GM18508 (cell line): ENCODE results near the gene TERT.

Experiments
- ATAC-seq: cut with Tn5 transposase; IDR thresholded peaks from one replicate; pipeline ENCODE4 v1.9.1; 2021; ENCODE audit warnings: moderate number of reproducible peaks; ENCODE audit not compliant: insufficient read depth, unreplicated experiment

TERT gene

DNA sequence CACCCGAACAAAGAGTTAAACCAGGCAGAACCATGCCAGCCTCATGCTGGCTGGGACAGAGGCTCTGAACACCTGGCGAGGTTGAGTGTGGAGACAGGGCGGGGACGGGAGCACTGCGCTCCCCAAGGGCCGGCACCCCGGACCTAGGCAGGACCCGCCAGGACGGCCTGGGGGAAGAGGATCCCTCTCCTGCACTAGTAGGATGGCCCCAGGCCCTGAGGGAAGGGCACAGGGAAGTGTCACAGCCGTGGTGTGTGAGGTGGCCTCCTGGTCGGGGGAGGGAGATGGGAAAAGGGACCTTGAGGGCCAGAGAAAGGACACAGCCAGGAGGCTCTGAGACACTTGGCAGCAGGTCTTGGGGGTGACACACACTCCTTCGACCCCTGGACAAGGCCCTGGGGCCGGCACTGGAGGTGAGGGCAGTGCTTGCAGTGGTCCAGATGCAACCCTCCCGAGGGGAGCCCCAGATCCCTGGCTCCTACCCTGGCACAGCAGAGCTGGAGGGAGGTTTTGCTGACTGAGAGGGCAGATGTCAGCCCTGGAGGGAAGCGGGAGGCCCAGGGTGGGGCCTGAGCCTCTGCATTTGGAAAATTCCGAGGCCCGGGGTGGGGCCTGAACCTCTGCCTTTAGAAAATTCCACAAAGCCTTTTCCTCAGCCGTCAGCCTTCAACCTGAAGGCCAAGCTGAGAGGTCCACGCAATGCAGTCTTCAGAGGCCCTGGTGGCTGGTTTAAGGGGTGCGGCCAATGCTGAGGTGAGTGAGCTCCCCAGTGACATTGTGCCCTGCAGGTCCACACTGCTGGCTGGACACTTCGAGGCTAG is 24.8 kb upstream of the TERT start:
- no peak for ATAC-seq

DNA sequence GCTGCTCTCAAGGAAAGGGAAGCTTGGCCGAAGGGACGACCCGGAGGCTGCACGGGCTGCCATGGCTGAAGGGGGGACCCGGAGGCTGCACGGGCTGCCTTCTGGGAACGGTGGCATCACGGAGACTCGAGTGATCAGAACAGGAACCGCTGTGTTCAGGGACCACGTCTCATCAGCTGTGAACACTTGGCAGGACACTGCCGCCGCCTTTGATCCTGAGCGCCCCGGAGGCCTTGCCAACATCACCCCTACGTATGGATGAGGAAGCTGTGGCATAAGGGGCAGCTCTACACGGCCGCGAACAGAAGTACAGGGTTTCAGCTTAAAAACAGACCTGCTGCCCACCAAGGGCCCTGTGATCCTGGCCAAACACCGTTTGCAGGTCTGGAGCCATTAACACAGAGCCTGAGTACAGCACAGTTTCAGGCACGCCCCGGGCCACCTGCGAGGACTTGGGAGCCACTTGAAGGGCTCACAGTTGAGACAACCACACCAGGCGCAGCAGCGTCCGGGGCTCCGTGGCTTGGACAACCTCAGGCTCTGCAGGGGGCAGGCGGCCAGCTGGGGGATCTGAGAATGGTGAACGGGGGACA is 23.9 kb upstream of the TERT start:
- no peak for ATAC-seq

DNA sequence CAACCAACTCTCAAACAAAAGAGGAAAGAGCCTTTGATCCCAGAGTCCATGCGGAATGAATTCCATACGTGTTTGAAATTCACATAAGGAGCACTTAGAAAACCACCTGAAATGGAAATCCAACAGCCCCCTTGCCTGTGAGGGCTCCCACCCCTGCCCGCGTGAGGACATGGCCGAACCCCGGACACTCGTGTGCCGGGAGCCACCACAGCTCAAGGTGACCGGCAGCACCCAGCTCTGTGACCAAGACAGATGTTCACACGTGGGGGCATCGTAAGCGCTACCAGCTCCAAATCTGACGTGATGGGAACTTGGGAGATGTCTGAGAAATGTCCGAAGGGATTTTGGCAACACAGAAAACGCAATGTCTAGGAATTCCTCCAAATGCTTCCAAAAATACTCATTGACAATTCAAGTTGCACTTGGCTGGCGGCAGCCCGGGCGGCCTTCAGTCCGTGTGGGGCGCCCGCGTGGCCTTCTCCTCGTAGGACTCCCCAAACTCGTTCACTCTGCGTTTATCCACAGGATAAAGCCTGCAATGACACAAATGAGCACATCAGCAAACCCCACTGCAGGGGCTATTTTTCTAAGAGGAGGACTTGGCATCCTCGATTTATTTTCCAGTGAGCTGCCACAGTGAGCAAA is 23.2 kb upstream of the TERT start:
- no peak for ATAC-seq

DNA sequence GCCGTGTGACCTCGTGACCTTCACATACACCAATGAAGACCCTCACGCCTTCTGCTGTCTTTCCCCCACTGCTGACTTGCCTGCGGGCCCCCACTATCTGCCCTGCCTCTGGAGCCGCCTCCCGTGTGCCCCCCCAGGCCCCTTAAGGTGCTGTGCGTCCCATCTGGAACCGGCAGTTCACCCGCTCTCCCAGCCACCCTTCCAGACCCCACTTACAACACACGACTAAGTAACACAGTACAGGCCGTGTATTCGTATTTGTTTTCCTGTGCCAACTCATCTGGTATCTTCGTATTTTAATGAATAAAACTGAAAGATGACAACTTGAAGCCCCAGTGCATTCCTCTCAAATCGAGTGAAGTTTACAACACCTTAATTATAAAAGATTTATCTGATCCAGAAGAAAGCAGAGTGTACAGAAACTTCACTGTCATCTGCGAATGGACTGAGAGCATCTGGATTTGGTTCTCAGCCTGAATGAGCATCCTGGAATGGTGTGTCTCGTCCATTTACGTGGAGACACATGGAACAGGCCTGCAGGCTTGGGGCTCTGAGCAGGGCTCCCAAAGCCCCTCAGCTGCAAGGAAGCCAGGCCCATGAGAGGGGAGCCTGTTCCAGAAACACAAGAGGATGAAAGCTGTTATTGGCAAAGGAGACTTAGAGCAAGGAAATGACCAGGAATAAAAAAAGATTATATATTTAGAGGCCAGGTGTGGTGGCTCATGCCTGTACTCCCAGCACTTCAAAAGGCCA is 21.9 kb upstream of the TERT start:
- ATAC-seq: no peak

DNA sequence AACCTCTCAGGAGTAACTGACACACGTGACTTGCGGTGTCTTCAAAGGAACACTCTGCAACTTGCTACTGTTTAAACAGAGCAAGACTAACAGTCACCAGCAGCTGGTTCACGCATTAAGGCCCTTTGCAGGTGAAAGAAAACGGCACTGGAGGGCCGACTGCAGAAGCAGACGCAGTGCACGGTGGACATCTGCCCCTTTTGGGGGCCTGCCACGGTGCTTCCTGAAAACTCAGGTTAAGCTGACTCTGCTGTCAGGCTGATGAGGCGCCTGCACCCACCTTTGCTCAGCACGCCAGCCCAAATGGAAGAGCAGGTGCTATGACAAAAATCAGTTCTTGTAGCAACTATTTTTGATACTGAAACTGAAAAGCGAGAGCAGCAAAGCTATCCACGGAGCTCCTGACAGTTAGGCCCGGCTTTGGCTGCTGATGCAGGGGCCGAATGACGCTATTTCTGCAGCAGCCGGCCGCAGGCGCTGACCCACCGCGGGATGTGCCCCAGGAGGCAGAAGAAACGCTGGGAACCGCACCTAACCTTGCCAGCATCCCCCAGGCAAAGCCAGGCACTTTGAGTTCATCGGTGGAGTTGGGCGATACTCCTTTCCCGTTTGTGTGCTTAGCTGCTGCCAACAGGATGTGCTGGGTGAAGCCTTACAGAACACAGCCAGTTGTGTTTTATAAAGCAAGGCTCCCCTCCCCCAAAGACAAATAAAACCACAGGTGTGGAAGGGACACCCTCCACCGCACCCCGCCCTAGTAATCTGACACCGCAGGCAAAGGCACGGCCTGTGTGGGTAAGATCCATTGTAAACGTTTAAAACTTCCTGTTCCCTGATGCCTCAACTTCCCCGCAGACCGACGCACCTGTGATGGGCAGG is 21.1 kb upstream of the TERT start:
- peak; percentile 44 for ATAC-seq

DNA sequence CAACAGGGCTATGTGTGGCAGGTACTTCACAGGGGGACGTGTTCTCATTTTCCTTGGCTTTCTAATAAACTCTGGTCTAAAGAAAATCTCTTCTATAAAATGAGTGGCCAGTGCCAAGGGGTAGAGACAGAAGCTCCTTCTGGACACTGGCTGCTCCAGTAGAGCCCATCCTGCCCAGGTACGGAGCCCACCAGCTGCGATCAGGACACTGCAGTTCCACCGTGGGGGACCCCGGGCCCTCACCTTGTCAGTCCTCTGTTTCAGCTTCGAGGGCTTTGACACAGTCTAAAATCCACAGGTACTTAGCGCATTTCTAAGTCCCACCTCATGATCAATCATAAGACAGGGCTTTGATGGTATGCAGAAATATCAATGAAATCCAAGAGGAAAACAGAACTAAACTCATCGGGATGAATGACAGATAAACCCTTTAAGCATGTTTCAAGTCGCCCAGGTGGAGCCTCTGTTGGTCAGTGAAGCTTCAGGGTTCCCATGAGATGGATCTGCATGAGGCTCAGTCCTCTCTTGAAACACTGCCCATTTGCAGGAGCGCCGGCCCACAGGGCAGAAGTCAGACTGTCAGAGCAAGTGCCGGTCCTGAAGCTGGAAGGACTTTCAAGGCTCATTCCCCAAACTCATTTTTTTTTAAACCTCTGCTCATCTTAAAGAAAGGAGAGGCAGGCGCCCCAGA is 20.3 kb upstream of the TERT start:
- no peak for ATAC-seq

DNA sequence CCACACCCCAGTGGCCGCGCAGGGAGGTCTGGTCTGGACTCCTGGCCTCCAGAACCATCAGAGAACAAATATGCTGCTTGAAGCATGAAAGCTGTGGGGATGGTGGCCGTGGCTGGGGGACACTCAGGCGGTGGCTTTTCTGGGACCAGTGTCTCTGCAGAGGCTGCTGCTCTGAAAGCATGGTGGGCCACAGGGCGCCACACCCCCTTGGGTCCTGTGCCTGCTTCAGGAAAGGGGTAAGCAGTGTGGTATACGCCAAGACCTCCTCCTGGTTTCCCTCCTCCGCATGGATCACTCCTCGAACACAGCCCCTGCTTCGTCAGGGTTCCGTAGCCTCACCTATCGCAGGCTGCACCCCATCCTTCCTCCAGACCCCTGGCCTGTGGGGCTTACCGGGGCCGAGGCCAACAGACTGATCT is 19.7 kb upstream of the TERT start:
- no peak for ATAC-seq

DNA sequence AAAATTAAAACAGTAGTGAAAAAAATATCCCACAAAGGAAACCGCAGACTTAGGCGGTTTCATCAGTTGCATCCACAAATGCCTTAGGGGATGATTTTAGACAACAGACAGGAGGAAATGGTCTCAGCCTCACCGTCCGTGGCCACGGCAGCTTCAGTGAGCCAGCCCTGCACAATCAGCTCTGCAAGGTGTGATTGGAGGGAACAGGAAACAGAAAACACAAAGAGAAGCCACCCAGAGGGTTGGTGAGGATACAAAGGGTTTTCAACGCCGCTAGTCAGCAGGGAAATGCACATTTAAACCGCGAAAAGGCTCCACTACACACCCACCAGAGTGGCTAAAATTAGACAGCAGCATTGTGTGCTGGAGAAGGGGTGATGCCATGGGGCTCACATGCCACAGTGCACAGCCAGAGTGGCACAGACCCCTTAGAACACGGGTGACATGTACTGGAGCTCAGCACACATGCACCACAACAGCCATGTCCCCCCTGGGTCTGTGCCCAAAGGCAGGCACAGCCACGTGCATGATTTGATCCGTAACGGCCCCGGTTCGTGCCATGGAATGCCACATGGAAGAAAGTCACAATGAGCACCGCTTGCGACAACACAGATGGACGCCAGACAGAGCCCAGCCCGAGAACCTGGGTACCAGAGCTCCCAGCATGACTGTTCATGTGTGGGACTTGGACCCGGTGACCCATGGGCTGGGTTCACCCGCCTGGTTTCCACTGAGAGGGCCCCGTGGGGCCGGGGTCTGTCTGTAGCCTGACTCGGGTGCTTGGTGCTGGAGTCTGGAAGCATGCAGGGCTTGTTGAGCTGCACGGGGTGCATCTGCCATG is 18.3 kb upstream of the TERT start:
- peak; percentile 69 for ATAC-seq

DNA sequence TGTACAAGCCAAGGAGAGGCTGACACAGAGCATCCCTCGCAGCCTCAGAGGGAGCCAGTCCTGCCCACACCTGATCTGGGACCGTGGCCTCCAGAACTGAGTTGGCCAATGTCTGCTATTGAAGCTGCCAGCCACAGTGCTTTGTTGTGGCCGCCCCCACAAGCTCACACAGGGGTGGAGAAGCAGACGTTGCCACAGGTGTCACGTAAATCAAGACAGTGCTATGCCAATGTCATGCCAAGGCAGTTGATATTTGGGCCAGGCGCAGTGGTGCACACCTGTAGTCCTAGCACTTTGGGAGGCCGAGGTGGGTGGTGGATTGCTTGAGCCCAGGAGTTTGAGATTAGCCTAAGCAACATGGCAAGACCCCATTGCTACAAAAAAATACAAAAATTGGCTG is 17.3 kb upstream of the TERT start:
- ATAC-seq: no peak

DNA sequence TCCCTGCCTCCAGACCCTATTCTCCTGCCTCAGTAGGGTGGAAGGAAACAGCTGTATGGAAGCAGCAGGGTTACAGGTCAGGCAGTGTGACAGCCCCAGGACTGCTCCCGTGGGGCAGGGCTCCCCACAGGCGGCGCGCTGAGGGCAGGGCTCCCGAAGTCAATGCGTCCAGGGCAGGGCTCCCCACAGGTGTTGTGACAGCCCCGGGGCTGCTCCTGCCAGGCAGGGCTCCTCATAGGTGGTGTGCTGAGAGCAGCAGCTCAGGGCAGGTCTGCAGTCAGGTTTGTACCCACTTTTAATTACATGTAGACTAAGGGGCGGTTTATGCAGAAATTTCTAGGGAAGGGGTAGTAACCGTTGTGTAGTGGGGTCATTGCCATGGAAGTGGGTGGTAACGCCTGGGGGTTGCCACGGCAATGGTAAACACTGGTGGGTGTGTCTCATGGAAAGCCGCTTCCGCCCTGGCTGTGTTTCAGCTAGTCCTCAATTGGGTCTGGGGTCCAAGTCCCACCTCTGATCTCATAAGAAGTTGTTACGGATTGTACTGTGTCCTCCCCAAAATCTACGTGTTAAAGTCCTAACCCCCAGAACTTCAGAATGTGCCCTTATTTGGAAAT is 16.7 kb upstream of the TERT start:
- ATAC-seq: no peak

DNA sequence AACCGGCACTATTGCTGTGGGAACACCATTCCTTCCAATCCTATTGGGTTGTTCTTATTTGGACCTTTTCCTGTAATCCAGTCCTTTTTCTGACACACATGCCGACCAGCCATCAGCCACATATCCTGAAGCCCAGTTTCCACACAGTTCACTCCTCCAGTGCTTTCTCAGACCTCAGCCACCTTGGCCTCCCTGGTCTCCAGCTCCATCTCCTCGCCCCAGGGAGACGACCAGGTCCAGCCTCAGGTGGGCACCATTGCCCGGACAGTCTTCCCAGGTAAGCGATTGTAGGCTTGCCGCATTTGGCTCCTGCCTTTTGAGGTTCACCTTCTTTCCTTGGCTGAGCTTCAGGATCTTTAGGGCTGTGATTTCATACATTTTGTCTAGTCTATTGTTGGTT is 15.2 kb upstream of the TERT start:
- ATAC-seq: no peak

DNA sequence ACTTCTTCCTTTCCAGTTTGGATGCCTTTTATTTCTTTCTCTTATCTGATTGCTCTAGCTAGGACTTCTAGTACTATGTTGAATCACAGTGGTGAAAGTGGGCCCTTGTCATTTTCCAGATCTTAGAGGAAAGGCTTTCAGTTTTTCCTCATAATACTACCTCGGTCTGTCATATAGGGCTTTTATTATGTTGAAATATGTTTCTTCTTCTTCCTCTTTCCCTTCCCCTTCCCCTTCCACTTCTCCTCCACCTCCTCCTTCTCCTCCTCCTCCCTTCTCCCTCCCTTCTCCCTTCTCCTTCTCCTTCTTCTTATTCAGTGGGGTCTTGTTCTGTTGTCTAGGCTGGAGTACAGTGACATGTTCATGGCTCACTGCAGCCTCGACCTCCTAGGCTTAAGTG is 9.2 kb upstream of the TERT start:
- ATAC-seq: no peak

DNA sequence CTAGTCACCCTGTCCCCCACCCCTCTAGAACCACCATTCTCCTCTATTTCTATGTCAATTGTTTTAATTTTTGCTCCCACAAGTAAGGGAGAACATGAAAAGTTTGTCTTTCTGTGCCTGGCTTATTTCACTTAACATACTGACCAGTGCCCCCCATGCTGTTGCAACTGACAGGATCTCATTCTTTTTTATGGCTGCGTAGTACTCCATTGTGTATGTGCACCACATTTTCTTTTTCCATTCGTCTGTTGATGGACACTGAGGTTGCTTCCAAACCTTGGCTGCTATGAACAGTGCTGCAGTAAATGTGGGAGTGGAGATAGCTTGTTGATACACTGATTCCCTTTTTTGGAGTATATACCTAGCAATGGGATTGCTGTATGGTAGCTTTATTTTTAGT is 7.4 kb upstream of the TERT start:
- no peak for ATAC-seq

DNA sequence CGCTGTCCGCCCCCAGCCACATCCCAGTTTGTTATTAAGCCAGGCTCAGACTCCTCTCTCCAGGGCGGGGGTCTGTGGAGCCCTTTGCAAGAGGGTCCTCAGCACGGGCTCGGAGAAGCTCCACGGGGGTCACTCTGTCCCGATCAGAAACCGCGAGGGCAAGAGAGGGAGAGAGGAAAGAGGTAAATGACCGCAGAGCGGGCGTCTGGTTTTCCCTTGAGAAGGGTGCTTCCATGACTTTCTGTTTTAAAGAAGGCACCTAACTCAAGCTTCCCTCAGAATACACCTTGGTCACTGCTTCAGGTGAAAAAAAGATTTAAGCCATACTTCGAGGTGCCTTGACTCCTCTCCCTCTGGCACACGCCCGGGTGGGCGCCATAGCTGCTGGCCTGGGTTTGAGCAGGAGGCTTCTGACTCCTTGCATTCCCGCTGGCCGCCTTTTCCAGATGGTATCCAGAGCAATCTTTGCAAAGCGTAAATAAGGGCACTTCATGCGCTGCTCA is 5.8 kb upstream of the TERT start:
- no peak for ATAC-seq

DNA sequence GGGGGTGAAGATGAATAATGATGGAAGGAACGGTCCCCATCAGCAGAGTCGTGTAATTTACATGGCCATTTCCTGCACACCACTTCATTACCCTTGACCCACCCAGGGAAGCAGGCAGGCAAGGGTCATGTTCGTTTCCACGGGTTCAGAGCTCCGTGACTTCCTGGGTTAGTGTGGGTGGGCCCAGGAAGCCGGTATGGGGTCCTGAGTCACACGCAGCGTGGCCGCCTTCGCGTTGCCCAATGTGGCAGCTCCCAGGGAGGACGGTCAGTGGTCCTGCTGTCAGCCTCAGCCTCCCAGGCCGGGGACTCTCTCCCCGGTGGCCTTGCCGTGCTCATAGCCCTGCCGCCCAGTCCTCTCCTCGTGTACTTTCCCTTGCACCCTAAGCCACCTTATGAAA is 5.1 kb upstream of the TERT start:
- ATAC-seq: no peak

DNA sequence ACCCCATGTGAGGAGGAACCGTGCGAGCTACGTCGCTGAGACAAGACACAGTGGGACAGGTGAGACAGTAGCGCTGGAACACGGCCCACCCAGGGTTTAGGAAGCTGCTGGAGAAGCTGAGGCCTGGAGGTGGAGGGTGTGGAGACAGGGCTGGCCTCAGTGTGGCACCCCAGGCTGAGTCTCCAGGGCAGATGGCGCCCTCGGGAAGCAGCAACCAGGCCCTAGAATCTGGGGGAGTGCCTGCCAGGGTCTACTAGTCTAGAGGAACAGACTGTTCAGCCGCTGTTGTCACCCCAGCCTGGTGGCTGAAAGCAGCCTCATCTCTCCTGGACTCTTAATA is 4.6 kb upstream of the TERT start:
- ATAC-seq: no peak

DNA sequence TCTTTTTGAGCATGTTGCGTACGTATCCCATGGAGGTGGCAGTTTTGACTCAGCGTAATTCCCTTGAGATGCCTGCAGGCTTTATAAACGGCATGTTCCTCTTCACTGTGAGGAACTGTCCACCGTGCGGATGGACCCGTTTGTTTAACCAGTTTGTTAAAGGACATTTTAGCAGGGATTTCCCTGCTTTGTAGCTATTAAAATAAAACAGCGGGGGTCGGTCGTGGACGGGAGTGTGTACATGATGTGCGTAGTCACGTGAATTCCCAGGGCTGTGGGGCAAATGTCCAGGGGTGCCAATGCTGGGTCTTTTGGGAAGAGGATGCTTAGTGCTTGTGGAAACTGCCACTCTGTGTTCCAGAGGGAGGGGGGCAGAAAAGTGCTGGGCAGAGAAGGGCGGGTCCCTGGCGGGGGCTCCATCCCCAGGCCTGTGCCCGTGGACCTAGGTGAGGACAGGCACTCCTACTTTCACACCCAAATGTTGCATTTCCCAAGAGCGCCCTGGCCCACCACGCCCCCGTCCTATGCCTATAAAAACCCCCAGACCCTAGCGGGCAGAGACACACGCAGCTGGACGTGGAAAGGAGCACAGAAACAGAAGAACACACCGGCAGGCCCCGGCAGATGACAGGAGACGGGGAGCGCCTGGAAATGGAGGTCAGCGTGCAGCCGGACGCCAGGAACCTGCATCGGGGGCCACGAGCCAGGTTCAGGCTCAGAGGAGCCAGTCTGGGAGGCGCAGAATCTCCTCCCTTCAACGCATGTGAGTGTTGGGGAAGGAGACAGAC is 4.0 kb upstream of the TERT start:
- ATAC-seq: no peak
